Liver (tissue), 9 donors: Measurements from ENCODE around the gene CAMSAP3. TPM values are rescaled to one million over a fixed set of nuclear protein-coding genes. Genes with fewer than 3 reads are reported as not detected.

Experiments
- DNase-seq: peaks from one replicate; pipeline ENCODE4 v3.0.0-alpha.2; 2017; ENCODE audit warnings: low spot score
- H3K27ac ChIP-seq, 2 donors: one replicate each; pipeline ENCODE4 v1.7.0; 2013; ENCODE audit warnings: inconsistent platforms in 2 of 2, low read length in 2 of 2, control low read depth in 1 of 2, low read depth in 1 of 2, mild to moderate bottlenecking in 1 of 2
- H3K27me3 ChIP-seq, 4 donors: one replicate each; pipeline versions ENCODE4 v1.6.1 to v1.7.0; 2013; ENCODE audit warnings: low read length in 3 of 4, inconsistent platforms in 1 of 4, mild to moderate bottlenecking in 1 of 4, moderate library complexity in 1 of 4; ENCODE audit not compliant: control insufficient read depth in 4 of 4, insufficient read depth in 4 of 4
- H3K36me3 ChIP-seq, 4 donors: one replicate each; pipeline versions ENCODE4 v1.6.1 to v1.7.0; 2013; ENCODE audit warnings: low read length in 3 of 4, mild to moderate bottlenecking in 3 of 4, low read depth in 1 of 4, moderate library complexity in 1 of 4; ENCODE audit not compliant: control insufficient read depth in 4 of 4, insufficient read depth in 3 of 4
- H3K4me1 ChIP-seq, 4 donors: one replicate each; pipeline versions ENCODE4 v1.6.1 to v1.7.0; 2013; ENCODE audit warnings: low read length in 3 of 4, mild to moderate bottlenecking in 3 of 4, moderate library complexity in 1 of 4; ENCODE audit not compliant: control insufficient read depth in 4 of 4, insufficient read depth in 4 of 4
- H3K4me3 ChIP-seq, 3 donors: one replicate each; pipeline versions ENCODE4 v1.6.1 to v1.7.0; 2013; ENCODE audit warnings: low read length in 3 of 3, control low read depth in 1 of 3, low read depth in 1 of 3, mild to moderate bottlenecking in 1 of 3
- H3K9ac ChIP-seq, 2 donors: one replicate each; pipeline ENCODE4 v1.7.0; 2013; ENCODE audit warnings: low read length in 2 of 2, mild to moderate bottlenecking in 2 of 2, moderate library complexity in 2 of 2, control low read depth in 1 of 2, low read depth in 1 of 2
- H3K9me3 ChIP-seq, 4 donors: one replicate each; pipeline versions ENCODE4 v1.6.1 to v1.7.0; 2013; ENCODE audit warnings: low read length in 3 of 4; ENCODE audit not compliant: control insufficient read depth in 4 of 4
- CTCF ChIP-seq: fragments of 150-350 bp; IDR thresholded peaks from 2 replicates; pipeline ENCODE4 v1.5.1; 2017; ENCODE audit warnings: improper control_type of control experiment, low read depth, low read length; ENCODE audit not compliant: missing input control
- EGR1 ChIP-seq, 2 donors: IDR thresholded peaks; 2 replicates each; pipeline ENCODE4 v1.6.1; 2016 to 2018; ENCODE audit warnings: antibody characterized with exemption in 2 of 2, low read depth in 2 of 2
- FOXA1 ChIP-seq: IDR thresholded peaks from 2 replicates; pipeline ENCODE4 v1.6.1; 2016; ENCODE audit warnings: antibody characterized with exemption
- FOXA2 ChIP-seq: IDR thresholded peaks from 2 replicates; pipeline ENCODE4 v1.6.1; 2016; ENCODE audit warnings: antibody characterized with exemption
- GABPA ChIP-seq, 2 donors: IDR thresholded peaks in 1 of 2; conservative IDR thresholded peaks in 1 of 2; 2 replicates each; pipeline ENCODE4 v1.6.1; 2016; ENCODE audit warnings: antibody characterized with exemption in 2 of 2, mild to moderate bottlenecking in 1 of 2, moderate library complexity in 1 of 2
- HNF4A ChIP-seq, 2 donors: conservative IDR thresholded peaks; 2 replicates each; pipeline ENCODE4 v1.6.1; 2016; ENCODE audit warnings: antibody characterized with exemption in 2 of 2, mild to moderate bottlenecking in 2 of 2
- JUND ChIP-seq, 2 donors: IDR thresholded peaks; 2 replicates each; pipeline ENCODE4 v1.6.1; 2016; ENCODE audit warnings: antibody characterized with exemption in 2 of 2
- NR2F2 ChIP-seq: IDR thresholded peaks from 2 replicates; pipeline ENCODE4 v1.6.1; 2016; ENCODE audit warnings: antibody characterized with exemption
- RAD21 ChIP-seq, 2 donors: IDR thresholded peaks; 2 replicates each; pipeline ENCODE4 v1.6.1; 2016; ENCODE audit warnings: antibody characterized with exemption in 2 of 2, mild to moderate bottlenecking in 2 of 2
- RXRA ChIP-seq, 2 donors: IDR thresholded peaks; 2 replicates each; pipeline ENCODE4 v1.6.1; 2017 to 2018; ENCODE audit warnings: antibody characterized with exemption in 2 of 2, mild to moderate bottlenecking in 1 of 2
- SP1 ChIP-seq: IDR thresholded peaks from 2 replicates; pipeline ENCODE4 v1.6.1; 2018; ENCODE audit warnings: antibody characterized with exemption, mild to moderate bottlenecking
- TAF1 ChIP-seq: conservative IDR thresholded peaks from 2 replicates; pipeline ENCODE4 v1.6.1; 2016; ENCODE audit warnings: antibody characterized with exemption, mild to moderate bottlenecking
- YY1 ChIP-seq: IDR thresholded peaks from 2 replicates; pipeline ENCODE4 v1.6.1; 2016; ENCODE audit warnings: antibody characterized with exemption, mild to moderate bottlenecking
- ZBTB33 ChIP-seq: IDR thresholded peaks from 2 replicates; pipeline ENCODE4 v1.6.1; 2016; ENCODE audit warnings: antibody characterized with exemption
- WGBS: extraction: QIAGEN DNeasy Blood & Tissue Kit; methylation state at CpG from one replicate; pipeline ENCODE4 v1.1.7; 2013; 5-methylcytosine and 5-hydroxymethylcytosine counted together
- polyA plus RNA-seq, 2 donors: library from polyadenylated mRNA; stranded (reverse) in 1 of 2; unstranded in 1 of 2; fragments of 200-250 nt in 1 of 2; fragments of >200 nt in 1 of 2; fragmentation: Nextera tagmentation in 1 of 2; extraction: Ambion mirVana in 1 of 2; gene quantifications; one replicate each; pipeline versions ENCODE4 v1.2.1 to v1.2.3, GENCODE V29; 2013 to 2015
- total RNA-seq, 2 donors: library from RNA; depleted of rRNA; stranded (reverse); fragments of >200 nt; gene quantifications; one replicate each; pipeline ENCODE4 v1.2.3, GENCODE V29; 2014
- TF ChIP-seq, protein P1 (sequence below): IDR thresholded peaks from 2 replicates; pipeline ENCODE4 v1.6.1; 2016; ENCODE audit warnings: antibody characterized with exemption, mild to moderate bottlenecking
- donor health status: healthy.
- donor health status: healthy.
- donor health status: healthy.
- donor health status: healthy.
- donor health status: healthy.

CAMSAP3 gene
- total and polyA plus RNA-seq, 4 donors = 4.4 to 19.1 (median 9.8) TPM

DNA sequence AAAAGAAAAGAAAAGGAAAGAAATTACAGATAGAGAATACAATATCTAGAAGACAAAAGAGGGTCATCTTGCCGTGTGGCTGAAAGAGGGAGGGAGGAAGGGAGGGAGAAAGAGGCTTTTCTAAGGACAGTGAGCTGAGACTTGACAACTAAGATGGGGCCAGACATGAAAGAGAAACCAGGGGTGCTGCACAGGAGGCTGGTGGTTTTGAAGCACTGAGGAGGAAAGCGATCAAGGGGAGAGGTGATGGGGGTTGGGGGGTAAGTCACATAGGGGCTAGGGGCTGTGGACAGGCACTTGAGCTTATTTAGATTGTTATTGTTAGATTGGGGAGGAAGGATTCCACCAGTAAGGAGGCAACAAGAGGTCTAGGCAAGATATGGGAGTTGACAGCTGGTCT is 42.9 kb upstream of the CAMSAP3 start:
- no peak for DNase-seq
- peaks cover 11 to 30% (median 14%) of the 10 kb centered on the region in 4 donors for H3K36me3 ChIP-seq
- no peaks in the 10 kb centered on the region for H3K27me3 ChIP-seq
- whole genome bisulfite sequencing = 93% methylated on average over 2 of the region's 2 CpGs
- H3K4me3 ChIP-seq = no peak overlapping the region
- peaks cover 0 to 6% (median 2%) of the 10 kb centered on the region in 4 donors for H3K4me1 ChIP-seq
- no peak for TF ChIP-seq CTCF
- TF ChIP-seq SP1 = no peak
- no peak for TF ChIP-seq EGR1 (IDR thresholded peaks at IDR 0.05; ENCODE audit: low read depth in 2 of 2)
- TF ChIP-seq HNF4A (conservative IDR thresholded peaks at IDR 0.05) = no peak
- no peak for TF ChIP-seq FOXA2
- TF ChIP-seq, protein P1, sequence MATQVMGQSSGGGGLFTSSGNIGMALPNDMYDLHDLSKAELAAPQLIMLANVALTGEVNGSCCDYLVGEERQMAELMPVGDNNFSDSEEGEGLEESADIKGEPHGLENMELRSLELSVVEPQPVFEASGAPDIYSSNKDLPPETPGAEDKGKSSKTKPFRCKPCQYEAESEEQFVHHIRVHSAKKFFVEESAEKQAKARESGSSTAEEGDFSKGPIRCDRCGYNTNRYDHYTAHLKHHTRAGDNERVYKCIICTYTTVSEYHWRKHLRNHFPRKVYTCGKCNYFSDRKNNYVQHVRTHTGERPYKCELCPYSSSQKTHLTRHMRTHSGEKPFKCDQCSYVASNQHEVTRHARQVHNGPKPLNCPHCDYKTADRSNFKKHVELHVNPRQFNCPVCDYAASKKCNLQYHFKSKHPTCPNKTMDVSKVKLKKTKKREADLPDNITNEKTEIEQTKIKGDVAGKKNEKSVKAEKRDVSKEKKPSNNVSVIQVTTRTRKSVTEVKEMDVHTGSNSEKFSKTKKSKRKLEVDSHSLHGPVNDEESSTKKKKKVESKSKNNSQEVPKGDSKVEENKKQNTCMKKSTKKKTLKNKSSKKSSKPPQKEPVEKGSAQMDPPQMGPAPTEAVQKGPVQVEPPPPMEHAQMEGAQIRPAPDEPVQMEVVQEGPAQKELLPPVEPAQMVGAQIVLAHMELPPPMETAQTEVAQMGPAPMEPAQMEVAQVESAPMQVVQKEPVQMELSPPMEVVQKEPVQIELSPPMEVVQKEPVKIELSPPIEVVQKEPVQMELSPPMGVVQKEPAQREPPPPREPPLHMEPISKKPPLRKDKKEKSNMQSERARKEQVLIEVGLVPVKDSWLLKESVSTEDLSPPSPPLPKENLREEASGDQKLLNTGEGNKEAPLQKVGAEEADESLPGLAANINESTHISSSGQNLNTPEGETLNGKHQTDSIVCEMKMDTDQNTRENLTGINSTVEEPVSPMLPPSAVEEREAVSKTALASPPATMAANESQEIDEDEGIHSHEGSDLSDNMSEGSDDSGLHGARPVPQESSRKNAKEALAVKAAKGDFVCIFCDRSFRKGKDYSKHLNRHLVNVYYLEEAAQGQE = no peak
- no peak for TF ChIP-seq TAF1
- TF ChIP-seq RXRA (IDR thresholded peaks at IDR 0.05) = no peak
- TF ChIP-seq YY1 = no peak
- no peak for TF ChIP-seq NR2F2
- no peak for TF ChIP-seq ZBTB33
- no peak for TF ChIP-seq JUND (IDR thresholded peaks at IDR 0.05)
- H3K9ac ChIP-seq = no peak overlapping the region
- H3K27ac ChIP-seq = no peak overlapping the region
- H3K9me3 ChIP-seq = no peaks in the 10 kb centered on the region

DNA sequence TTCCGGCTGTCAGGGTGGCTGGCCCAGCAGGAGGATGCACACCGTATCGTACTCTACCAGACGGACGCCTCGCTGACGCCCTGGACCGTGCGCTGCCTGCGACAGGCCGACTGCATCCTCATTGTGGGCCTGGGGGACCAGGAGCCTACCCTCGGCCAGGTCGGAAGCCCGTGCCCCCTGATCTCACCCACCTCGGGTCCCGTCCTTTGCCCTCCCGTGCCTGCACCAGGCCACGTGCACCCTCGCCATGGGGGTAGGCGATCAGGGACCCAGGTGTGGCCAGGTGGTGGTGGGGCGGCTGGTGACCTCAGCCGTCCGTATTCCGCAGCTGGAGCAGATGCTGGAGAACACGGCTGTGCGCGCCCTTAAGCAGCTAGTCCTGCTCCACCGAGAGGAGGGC is 41.1 kb upstream of the CAMSAP3 start:
- Histone ChIP-seq H3K9me3 (no peaks in the 10 kb centered on the region), H3K9ac (no peak overlapping the region), H3K27me3 (no peaks in the 10 kb centered on the region), H3K27ac (no peak overlapping the region), H3K4me1 (peaks cover 0 to 6% (median 2%) of the 10 kb centered on the region in 4 donors), H3K36me3 (peaks cover 11 to 45% (median 27%) of the 10 kb centered on the region in 4 donors), H3K4me3 (no peak overlapping the region)
- TF ChIP-seq EGR1 (IDR thresholded peaks at IDR 0.05; ENCODE audit: low read depth in 2 of 2) (no peak), TAF1 (no peak), ZBTB33 (no peak), FOXA1 (no peak), GABPA (IDR thresholded peaks at IDR 0.05 in 1 of 2, conservative IDR thresholded peaks at IDR 0.05 in 1 of 2) (no peak), SP1 (no peak), YY1 (no peak), RAD21 (IDR thresholded peaks at IDR 0.05) (no peak), CTCF (no peak)
- WGBS = 95% methylated on average over 28 of the region's 28 CpGs
- no peak for DNase-seq
